ENCODE results near the gene TMEM170B.

TMEM170B gene

GRCh38 chr6:11525468-11526155, 11.9 kb upstream of the TMEM170B start:
- TF ChIP-seq, protein P1, sequence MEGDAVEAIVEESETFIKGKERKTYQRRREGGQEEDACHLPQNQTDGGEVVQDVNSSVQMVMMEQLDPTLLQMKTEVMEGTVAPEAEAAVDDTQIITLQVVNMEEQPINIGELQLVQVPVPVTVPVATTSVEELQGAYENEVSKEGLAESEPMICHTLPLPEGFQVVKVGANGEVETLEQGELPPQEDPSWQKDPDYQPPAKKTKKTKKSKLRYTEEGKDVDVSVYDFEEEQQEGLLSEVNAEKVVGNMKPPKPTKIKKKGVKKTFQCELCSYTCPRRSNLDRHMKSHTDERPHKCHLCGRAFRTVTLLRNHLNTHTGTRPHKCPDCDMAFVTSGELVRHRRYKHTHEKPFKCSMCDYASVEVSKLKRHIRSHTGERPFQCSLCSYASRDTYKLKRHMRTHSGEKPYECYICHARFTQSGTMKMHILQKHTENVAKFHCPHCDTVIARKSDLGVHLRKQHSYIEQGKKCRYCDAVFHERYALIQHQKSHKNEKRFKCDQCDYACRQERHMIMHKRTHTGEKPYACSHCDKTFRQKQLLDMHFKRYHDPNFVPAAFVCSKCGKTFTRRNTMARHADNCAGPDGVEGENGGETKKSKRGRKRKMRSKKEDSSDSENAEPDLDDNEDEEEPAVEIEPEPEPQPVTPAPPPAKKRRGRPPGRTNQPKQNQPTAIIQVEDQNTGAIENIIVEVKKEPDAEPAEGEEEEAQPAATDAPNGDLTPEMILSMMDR (IDR thresholded peaks at IDR 0.05; ENCODE audit: low read depth, low read length, poor library complexity, severe bottlenecking), result no peak
- no peak for TF ChIP-seq EZH2phosphoT487 (IDR thresholded peaks at IDR 0.05; ENCODE audit: borderline replicate concordance, low read length)
- Histone ChIP-seq H4K20me1 (ENCODE audit: control insufficient read depth, insufficient read depth, low read depth, low read length) (no peaks in the 10 kb centered on the region), H3K27me3 (ENCODE audit: control insufficient read depth, low read length) (no peaks in the 10 kb centered on the region), H3K36me3 (ENCODE audit: control insufficient read depth, low read length) (no peaks in the 10 kb centered on the region), H3K9me3 (ENCODE audit: control insufficient read depth, insufficient read depth, low read length) (no peaks in the 10 kb centered on the region), H3K4me3 (ENCODE audit: low read length) (no peak overlapping the region), H3K79me2 (ENCODE audit: control insufficient read depth, low read length) (no peaks in the 10 kb centered on the region), H3K4me2 (ENCODE audit: low read length) (no peak overlapping the region), H3K27ac (ENCODE audit: low read depth, low read length) (no peak overlapping the region), H3F3A (ENCODE audit: control insufficient read depth, insufficient read depth) (no peaks in the 10 kb centered on the region), H3K9me2 (replicated peaks; ENCODE audit: control insufficient read depth, low read length) (no peaks in the 10 kb centered on the region), H3K4me1 (ENCODE audit: control insufficient read depth, low read length) (no peaks in the 10 kb centered on the region)

DNA sequence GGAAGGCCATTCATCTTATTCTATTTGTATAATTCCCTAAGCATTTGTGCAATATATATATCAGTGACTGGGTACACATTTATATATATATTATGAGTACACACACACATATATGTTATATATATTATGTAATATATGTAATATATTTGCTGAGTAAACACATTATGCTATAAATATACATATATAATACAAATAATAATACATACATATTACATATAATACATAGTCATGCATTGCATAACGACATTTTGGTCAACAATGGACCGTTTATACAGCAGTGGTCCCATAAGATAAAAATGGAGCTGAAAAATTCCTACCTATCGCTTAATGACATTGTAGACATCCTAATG, 11.4 kb upstream of the TMEM170B start:
- Histone ChIP-seq H4K20me1 (ENCODE audit: control insufficient read depth, insufficient read depth, low read depth, low read length) (no peaks in the 10 kb centered on the region), H3F3A (ENCODE audit: control insufficient read depth, insufficient read depth) (no peaks in the 10 kb centered on the region), H3K4me1 (ENCODE audit: control insufficient read depth, low read length) (no peaks in the 10 kb centered on the region), H3K27me3 (ENCODE audit: control insufficient read depth, low read length) (no peaks in the 10 kb centered on the region), H3K36me3 (ENCODE audit: control insufficient read depth, low read length) (no peaks in the 10 kb centered on the region), H3K9me2 (replicated peaks; ENCODE audit: control insufficient read depth, low read length) (no peaks in the 10 kb centered on the region), H3K4me2 (ENCODE audit: low read length) (no peak overlapping the region), H3K4me3 (ENCODE audit: low read length) (no peak overlapping the region), H3K27ac (ENCODE audit: low read depth, low read length) (no peak overlapping the region), H3K9me3 (ENCODE audit: control insufficient read depth, insufficient read depth, low read length) (no peaks in the 10 kb centered on the region), H3K79me2 (ENCODE audit: control insufficient read depth, low read length) (no peaks in the 10 kb centered on the region)
- TF ChIP-seq, protein P1 (IDR thresholded peaks at IDR 0.05; ENCODE audit: low read depth, low read length, poor library complexity, severe bottlenecking), result no peak
- no peak for TF ChIP-seq EZH2phosphoT487 (IDR thresholded peaks at IDR 0.05; ENCODE audit: borderline replicate concordance, low read length)

GRCh38 chr6:11527274-11527870, 10.2 kb upstream of the TMEM170B start:
- Histone ChIP-seq H3K36me3 (ENCODE audit: control insufficient read depth, low read length) (no peaks in the 10 kb centered on the region), H3K4me2 (ENCODE audit: low read length) (no peak overlapping the region), H3K4me1 (ENCODE audit: control insufficient read depth, low read length) (no peaks in the 10 kb centered on the region), H3K4me3 (ENCODE audit: low read length) (no peak overlapping the region), H3K27ac (ENCODE audit: low read depth, low read length) (no peak overlapping the region), H3K9me2 (replicated peaks; ENCODE audit: control insufficient read depth, low read length) (no peaks in the 10 kb centered on the region), H3K27me3 (ENCODE audit: control insufficient read depth, low read length) (no peaks in the 10 kb centered on the region), H3F3A (ENCODE audit: control insufficient read depth, insufficient read depth) (no peaks in the 10 kb centered on the region), H3K9me3 (ENCODE audit: control insufficient read depth, insufficient read depth, low read length) (no peaks in the 10 kb centered on the region), H4K20me1 (ENCODE audit: control insufficient read depth, insufficient read depth, low read depth, low read length) (no peaks in the 10 kb centered on the region), H3K79me2 (ENCODE audit: control insufficient read depth, low read length) (no peaks in the 10 kb centered on the region)
- TF ChIP-seq EZH2phosphoT487 (IDR thresholded peaks at IDR 0.05; ENCODE audit: borderline replicate concordance, low read length), result no peak
- TF ChIP-seq, protein P1 (IDR thresholded peaks at IDR 0.05; ENCODE audit: low read depth, low read length, poor library complexity, severe bottlenecking), result no peak

All from DOHH2 (cell line).